ENCODE data around the gene NFIA.

The NFIA gene

DNA sequence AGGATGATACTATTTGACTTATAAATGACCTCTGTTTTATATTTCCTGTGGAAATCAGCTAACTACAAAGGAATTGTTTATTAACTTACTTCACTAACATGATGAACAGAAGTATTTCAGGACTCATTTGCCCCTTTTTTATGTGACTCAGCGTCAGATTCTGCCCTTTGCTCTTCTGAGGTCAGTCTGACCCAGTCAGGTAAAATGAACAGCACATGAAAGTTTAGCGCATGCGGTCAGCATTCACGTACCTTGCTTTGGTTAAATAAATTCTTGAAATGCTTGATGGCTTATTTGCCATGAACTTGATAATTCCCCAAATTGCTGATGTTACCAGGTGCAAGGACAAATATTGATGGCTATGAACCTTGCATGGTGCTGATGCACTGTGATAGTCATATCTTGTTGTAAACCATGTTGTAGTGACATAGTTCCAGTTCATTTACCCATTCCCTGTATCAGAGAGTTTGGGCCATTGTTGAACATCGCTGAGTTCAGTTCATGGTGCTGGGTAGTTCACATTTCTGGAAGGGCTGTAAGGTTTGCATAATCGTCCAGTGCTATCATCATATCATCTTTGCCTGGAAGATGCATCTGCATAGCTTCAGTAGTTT lies 133.4 kb downstream of the NFIA start:
- DNase-seq (ENCODE audit: low read depth), result no peak

GRCh38 chr1:61220536-61220935 lies 138.2 kb downstream of the NFIA start:
- no peak for DNase-seq (ENCODE audit: low read depth)

GRCh38 chr1:61221642-61222041 lies 139.3 kb downstream of the NFIA start:
- DNase-seq (ENCODE audit: low read depth), result no peak

- no peak for DNase-seq (ENCODE audit: low read depth)
These were observed 139.9 kb downstream of the NFIA start for GRCh38 chr1:61222240-61222639.

DNA sequence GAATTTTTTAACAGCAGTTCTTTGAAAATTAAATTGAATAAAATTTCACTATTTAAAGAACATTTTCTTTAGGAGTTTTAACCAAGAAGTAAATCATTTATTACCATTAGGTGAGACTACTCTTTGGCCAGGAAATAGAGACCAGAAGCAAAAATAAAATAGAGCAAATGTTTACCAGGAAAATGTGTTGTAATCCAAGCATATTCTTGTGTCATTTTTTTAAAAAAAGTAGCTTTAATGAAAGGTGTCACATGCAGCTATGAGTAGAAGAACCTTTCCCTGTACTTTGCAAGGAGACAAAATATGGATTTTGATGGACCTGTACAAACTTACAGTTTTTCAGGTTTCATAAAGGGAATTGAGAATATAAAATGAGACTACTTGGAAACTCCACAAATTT lies 140.8 kb downstream of the NFIA start:
- DNase-seq (ENCODE audit: low read depth), result no peak

DNA sequence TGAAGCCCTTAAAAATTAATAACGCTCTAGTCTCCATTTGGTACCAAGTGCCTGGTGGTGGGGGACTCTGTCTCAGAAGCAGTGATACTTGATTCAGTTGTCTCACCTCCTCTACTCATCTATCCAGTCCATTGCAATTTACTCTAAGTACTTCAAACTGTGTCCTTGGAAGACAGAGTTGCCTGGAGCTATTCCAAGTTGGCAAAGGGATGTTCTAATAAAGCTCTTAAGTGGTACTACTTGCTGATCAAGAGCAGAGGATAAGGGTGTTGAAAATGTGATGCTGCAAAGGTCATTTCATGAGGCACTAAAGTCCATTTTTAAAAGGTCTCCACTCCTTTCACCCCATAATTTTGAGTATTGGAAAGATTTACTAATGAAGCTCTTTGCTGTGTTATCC lies 142.2 kb downstream of the NFIA start:
- DNase-seq (ENCODE audit: low read depth), result no peak

DNA sequence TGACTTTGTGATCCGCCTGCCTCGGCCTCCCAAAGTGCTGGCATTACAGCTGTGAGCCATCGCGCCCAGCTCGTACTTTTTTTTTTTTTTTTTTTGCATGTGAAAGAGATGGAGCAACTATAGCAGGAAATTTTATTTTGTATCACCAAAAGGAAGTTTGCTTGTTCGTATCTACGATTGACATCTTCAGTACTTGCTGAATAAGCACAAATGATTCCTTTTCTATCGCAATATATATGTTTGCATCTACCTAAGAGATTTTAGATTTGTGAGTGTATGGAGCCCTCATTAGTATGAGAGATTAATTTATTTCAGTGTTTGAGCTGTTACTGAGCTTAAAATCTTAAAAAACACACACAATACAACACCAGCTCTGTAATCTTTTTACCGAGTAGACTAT lies 143.1 kb downstream of the NFIA start:
- DNase-seq (ENCODE audit: low read depth), result no peak

GRCh38 chr1:61226791-61227567 lies 144.6 kb downstream of the NFIA start:
- no peak for DNase-seq (ENCODE audit: low read depth)

- DNase-seq (ENCODE audit: low read depth), result no peak
These were observed 145.6 kb downstream of the NFIA start for GRCh38 chr1:61227857-61228550.

DNA sequence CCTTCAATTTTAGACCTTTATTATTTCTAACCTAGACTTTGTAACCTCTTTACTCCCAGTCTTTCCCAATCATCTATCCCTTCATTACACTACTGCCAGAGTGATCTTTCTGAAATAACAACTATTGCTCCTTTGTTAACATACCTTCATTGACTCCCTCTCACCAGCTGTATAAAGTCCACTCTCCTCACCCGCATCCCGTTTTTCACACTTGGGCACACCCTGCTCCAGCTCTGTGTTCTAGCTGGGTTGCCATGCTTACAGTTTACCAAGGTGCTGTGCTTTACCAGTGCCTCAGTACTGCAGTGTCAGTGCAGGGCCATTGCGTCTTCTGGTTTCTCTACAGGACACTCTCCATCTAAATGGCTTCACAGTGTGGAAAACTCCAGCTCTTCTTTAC lies 148.2 kb downstream of the NFIA start:
- no peak for DNase-seq (ENCODE audit: low read depth)

- no peak for DNase-seq (ENCODE audit: low read depth)
These were observed 149.4 kb downstream of the NFIA start for GRCh38 chr1:61231795-61232194.

- DNase-seq (ENCODE audit: low read depth), result no peak
These were observed 150.8 kb downstream of the NFIA start for GRCh38 chr1:61233121-61233660.

- no peak for DNase-seq (ENCODE audit: low read depth)
These were observed 152.2 kb downstream of the NFIA start for GRCh38 chr1:61234587-61234919.

- DNase-seq (ENCODE audit: low read depth), result no peak
These were observed 154.8 kb downstream of the NFIA start for GRCh38 chr1:61237147-61237546.

DNA sequence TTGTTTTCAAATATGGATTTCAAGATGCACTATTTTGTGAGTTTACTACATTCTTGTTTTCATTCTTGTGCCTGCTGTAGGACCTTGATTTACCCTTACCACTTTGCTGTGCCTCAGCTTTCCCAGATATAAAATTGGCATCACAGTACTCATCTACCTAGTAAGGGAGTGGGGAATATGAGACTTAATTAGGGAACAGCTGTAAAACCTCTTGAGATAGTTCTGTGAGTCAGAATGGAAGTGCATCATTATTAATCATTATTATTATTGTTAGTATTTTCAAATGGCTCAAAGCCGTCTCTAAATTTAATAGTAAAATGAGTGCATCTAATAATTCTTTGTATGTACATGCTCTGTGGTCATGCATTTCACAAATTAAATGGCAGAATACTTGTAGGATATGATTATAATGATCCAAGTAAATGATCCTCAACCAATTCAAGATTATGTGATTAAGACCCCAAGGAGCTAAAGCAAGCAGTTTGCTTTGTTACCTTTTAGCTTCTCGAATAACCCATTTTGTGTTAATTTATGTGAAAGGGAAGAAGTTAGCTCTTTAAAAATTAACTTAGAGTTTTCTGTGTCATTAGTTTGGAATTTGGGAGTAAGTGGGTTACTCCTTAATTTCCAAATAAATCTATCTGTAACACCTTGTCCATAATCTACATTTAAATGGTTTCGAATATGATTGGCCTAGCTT lies 155.4 kb downstream of the NFIA start:
- no peak for DNase-seq (ENCODE audit: low read depth)

- DNase-seq (ENCODE audit: low read depth), result no peak
These were observed 156.0 kb downstream of the NFIA start for GRCh38 chr1:61238359-61238665.

GRCh38 chr1:61240878-61241277 lies 158.5 kb downstream of the NFIA start:
- no peak for DNase-seq (ENCODE audit: low read depth)

DNA sequence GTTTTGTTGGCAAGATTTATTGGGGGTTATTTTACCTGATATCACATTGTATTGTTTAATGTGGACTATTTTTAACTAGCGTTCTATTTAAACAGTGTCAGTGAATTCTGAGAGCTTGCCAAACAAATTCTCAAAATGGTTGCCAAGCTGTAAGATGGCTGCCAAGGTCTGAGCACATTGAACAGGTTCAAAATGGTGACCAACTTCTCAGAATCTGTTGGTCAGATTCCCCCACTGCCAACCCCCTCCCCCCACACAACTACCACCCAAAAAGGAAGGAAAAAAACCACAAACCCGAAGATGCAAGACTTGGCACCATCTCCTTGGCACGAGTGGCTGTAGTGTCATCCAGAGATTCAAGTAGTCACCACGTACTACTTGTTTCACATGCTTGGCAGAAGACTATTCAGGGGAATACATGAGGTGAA lies 159.1 kb downstream of the NFIA start:
- no peak for DNase-seq (ENCODE audit: low read depth)

DNA sequence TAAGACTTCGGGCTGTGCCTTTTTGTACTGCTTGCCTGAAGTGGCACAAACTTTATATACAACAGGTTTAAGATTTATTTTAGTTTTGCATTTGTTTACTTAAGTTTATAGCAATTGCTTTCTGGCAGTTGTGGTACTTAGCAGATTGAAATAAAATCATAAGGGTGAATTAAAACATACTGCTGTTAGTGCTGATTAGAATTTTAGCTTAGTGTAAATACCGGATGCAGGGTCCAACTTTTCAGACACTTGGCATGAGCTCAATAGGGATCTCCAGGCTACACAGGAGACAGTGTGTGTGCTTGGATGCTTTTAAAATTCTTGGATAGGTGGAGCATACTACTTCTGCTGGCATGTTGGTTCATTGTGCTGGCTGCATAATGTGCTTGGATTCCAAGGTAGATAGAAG lies 159.6 kb downstream of the NFIA start:
- DNase-seq (ENCODE audit: low read depth), result no peak

GRCh38 chr1:61244114-61244513 lies 161.8 kb downstream of the NFIA start:
- no peak for DNase-seq (ENCODE audit: low read depth)

DNA sequence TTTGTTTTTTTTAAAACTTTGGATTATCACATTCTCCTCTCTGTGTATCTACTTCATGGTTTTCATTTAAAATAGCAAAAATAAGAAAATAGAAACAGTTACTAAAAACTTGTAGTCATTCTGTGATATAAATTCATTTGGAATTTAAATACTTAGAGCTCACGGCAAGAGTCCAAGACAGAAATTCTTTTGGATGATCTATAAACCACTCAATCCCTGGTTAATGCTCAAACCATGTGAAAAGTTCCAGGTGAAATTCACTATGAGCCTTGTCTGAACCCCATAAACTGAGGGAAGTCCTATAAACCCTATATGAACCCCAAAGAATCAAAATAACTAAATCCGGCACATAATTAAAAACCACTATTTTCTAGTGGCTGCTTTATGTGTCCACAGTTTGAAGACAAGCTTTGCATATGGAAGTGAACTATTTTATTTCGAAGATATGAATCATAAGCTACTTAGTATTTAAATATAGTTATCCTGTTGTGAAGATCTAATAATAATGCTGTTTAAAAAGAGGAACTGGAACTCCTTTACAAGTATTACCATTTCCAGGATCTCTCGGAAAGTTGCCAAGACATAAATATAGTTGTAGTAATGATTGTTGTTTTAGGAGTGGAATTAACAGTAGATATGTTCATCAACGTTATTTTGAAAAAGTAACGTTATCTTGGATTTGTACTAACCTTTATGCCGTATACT lies 163.5 kb downstream of the NFIA start:
- DNase-seq (ENCODE audit: low read depth), result no peak
